GM08714 (cell line): ENCODE data around the gene CHST11.

Source experiments
- H3K4me3 ChIP-seq: fragments of 200-500 bp; sonication (Bioruptor generic); 2 replicates; pipeline ENCODE4 v1.5.1; 2014; ENCODE audit warnings: mild to moderate bottlenecking, low read length, inconsistent platforms
- ZNF274 ChIP-seq: IDR thresholded peaks from 2 replicates; pipeline ENCODE4 v1.6.1; 2012; ENCODE audit warnings: mild to moderate bottlenecking, low read depth, low read length

The CHST11 gene

DNA sequence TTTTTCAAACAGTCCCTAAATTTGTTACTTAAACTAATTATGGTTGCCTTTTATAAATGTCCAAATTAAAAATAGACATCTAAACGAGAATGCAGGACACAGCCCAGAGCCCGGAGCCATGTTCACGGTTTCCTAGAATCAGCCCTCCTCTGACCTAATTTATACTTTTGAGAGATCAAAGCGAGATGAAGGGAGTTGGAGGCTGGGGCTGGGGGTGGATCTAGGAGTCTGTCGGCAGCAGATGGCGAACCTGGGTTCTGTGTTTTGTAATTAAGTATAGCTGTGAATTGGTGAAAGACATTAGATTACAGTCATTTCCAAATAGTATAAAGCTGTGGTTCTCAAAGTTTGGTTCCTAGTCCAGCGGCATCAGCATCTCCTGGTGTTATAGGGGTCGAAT is 291.2 kb downstream of the CHST11 start:
- no peak overlapping the region for H3K4me3 ChIP-seq
- TF ChIP-seq ZNF274 = no peak

GRCh38 chr12:104748356-104748755 is 291.6 kb downstream of the CHST11 start:
- TF ChIP-seq ZNF274 = no peak
- H3K4me3 ChIP-seq = no peak overlapping the region

DNA sequence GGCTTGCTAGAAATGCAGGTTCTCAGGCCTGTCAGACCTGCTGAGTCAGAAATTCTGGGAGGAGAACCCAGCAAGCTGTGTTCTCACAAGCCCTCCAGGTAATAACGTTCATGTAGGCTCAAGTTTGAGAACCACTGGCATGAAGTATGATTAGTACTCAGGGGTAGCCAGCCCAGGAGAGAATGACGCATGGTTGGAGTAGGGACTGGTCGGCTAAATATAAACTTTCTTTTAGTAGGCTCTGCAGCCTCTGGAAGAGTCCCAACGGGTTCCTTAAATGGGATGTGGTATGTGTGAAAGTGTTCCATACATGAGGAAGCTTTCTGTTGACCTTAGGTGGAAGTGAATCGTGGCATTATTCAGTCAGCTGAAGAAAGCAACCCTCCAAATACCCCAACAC is 292.0 kb downstream of the CHST11 start:
- no peak overlapping the region for H3K4me3 ChIP-seq
- TF ChIP-seq ZNF274 = no peak

DNA sequence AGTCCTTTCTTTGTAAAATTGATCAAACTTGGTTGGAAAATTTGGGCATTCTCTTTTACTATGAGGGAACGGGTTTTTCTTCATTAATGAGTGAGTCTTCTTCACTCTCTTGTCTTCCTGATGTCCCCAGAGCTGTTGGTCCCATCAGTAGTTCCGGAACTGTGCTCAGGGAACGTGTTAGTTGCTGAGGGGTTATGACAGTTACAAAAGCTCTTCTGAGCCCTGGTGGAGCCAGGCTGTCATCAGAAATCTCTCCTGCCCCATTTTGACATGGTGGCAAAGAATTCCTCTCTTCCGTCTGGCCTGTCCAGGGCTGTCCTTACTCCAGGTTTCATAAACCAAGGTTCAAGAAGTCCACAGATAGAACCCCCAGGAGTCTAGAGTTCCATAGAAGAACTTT is 292.8 kb downstream of the CHST11 start:
- H3K4me3 ChIP-seq = no peak overlapping the region
- no peak for TF ChIP-seq ZNF274

DNA sequence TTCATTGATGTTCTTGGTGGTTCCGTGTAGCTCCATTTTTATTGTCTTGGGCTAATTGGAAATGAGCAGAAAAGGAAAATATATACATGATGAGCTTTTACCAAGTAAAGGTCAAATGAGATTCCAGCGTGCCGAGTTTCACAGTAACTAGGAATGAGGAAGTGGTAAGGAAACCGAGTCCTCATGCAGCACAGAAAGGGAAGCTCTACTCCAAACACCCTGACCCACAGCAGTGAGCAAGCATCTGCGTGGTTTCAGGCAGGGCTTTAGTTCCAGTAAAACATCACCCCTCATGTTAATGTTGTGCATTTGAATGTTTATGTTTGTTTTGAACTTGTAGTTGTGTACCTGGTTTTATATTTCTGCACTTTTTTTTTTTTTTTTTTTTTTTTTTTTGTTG is 293.3 kb downstream of the CHST11 start:
- TF ChIP-seq ZNF274 = no peak
- no peak overlapping the region for H3K4me3 ChIP-seq

DNA sequence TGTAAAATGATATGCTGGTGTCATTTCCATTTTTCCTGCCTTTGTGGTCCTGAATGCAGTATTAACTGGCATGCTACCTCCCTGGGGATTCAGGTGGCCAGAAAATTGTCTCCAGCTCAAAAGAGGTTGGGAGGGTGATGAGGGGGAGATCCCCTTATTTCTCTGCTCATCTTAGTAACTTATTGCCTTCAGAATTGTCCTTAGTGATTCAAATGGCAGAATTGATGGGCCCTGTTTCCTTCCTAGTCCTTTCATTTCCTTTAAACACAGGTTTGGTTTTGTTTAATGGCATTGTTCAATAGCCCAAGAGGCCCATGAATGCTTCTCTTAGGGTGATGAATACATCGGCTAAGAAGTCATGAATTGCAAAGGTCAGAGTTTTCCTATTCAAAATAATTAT is 294.4 kb downstream of the CHST11 start:
- H3K4me3 ChIP-seq = no peak overlapping the region
- no peak for TF ChIP-seq ZNF274

- no peak overlapping the region for H3K4me3 ChIP-seq
- TF ChIP-seq ZNF274 = no peak
Measured at GRCh38 chr12:104751594-104751993, 294.8 kb downstream of the CHST11 start.

- TF ChIP-seq ZNF274 = no peak
- H3K4me3 ChIP-seq = no peak overlapping the region
Measured at GRCh38 chr12:104752016-104752415, 295.3 kb downstream of the CHST11 start.

DNA sequence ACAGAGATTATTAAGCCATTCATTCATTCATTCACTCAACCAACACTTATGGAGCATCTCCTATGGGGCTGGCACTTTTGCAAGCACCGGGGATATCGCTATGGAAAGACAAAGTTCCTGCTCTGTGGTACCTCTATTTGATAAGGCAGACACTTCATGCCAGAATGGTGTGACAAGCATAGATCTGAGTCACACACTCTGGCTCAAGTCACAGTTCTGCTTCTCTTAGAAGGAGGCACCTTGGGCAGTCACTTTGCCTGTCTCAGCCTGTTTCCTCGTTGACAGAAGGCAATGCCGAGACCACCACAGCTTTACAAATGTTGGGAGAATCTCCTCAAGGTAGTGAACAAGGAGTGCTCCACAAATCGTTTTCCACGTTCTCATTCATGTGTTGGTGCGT is 296.1 kb downstream of the CHST11 start:
- no peak for TF ChIP-seq ZNF274

GRCh38 chr12:104756901-104757300 is 300.2 kb downstream of the CHST11 start:
- no peak for TF ChIP-seq ZNF274
- no peak overlapping the region for H3K4me3 ChIP-seq

More for the DNA sequence above, 296.1 kb downstream of the CHST11 start:
- no peak overlapping the region for H3K4me3 ChIP-seq

DNA sequence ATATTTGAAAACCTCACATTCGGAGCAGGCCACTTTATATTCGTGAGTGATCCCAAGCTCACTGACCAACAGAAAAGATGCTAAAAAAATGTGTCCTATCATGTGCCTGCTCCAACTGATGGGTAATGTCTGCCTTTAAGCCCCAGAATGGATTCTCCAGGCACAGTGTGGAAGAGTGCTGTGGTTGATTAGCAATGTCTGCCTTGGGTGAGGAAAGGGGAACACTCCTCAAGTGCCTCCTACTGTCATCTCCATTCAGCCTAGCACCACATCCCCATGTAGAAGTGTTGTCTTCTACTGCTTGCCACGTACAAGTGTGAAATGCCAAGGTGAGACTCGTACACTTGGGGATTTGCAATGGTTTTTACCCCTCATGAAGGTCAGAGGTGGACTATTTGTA is 302.0 kb downstream of the CHST11 start:
- H3K4me3 ChIP-seq = no peak overlapping the region
- no peak for TF ChIP-seq ZNF274

DNA sequence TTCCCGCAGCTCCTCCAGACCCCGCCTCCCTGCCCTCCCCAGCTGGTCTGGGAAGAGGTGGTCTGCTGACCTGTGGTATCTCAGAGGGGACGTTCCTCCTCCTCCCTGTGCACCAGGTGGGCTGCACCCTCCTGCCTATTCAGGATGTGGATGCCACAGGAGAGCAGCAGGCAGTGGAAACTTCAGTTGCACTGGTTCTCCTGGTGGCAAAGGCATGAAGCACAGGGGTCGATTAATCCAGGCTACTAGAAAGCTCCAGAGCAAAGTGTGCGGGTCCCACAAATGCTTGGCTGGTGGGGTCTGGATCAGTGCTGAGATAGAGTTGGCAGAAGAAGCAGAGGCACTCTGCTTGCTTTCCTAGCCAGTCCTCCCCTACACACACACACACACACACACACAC is 304.3 kb downstream of the CHST11 start:
- no peak for TF ChIP-seq ZNF274
- no peak overlapping the region for H3K4me3 ChIP-seq

DNA sequence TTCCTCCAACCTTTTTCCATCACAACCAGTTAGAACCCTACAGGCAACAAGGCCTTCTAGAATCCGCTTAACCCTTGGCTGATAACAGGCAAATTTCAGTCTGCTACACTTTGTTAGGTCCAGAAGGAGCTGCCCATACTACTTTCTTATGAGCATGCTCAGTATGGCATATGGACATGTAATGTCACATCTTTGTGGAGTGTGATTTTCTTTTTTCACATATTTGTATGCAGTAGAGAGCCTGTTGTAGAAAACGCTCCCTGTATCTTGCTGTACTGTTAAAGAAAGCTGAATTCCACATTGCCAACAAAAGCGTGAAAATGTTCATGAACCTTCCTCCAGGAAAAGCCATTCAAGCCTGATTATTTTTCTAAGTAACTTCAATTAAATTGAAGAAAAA is 304.9 kb downstream of the CHST11 start:
- H3K4me3 ChIP-seq = no peak overlapping the region
- no peak for TF ChIP-seq ZNF274

DNA sequence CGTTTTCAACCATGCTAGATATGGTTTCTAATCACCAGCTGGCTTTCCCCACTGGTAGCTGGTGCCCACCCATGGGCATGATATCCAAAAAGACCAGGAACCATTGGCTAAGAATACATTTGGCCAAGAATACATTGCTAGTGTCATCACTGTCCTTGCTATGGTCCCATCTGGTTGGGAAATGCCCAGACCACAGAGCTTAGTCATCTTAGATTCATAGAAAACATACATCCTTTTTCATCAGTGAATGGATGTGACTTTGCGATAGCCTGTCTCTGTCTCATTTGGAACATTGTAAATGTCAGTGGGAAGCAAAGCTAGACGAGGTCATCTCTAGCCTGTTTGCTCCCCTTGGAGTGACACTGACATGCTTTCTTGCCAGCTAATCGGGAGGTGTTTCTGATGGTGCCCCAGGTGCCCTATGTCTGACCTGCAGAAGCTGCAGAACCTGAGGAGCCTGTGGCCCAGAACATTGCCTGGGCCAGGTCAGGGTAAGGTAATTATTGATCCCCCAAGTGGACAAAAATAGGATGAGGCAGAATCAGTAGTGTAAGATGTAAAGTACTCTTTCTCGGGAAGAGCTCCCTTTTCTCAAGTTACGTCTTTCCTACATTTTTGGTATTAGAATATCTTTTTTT is 306.5 kb downstream of the CHST11 start:
- TF ChIP-seq ZNF274 = no peak
- no peak overlapping the region for H3K4me3 ChIP-seq

DNA sequence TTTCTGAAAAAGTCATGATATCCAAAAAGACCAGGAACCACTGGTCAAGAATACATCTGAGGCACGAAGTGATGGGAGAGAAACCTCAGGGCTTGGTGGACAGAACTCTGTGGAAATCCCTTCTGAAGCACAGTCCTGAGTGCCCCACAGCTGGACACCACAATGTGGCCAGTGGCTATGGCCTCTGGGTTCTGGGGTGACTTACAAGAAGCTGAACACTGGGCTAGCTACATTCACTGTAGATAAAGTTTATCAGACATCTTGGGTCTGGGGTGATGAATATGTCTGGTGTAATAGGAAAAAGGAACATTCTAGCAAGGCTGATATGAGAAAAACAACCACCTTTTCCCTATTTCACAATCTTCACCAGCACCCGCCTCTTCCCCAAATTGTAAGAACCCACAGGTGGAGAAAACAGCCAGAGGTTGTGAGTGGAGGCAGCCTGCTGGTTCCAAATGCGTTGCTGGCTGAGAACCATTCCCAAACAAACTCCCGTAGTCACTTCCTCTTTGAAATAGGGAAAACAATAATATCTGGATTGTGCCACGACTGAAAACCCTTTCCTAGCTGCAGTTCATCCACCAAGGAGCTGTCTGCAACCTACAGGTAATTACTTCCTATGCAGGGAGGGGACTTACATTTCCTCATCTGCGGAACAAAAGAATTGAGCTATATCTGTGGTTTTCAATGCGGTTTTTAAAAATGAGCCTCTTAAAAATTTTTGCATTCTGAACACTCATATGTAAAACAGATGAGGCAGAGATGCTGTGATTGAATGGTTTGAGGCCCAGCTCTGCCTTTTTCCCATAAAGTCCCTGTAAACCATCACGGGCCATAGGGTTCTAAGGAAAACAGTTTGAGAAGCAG is 307.7 kb downstream of the CHST11 start:
- TF ChIP-seq ZNF274 = no peak
- H3K4me3 ChIP-seq = no peak overlapping the region; the same call in 1 of the 2 replicates
